ENCODE data around the gene PCDHA9.

DNA sequence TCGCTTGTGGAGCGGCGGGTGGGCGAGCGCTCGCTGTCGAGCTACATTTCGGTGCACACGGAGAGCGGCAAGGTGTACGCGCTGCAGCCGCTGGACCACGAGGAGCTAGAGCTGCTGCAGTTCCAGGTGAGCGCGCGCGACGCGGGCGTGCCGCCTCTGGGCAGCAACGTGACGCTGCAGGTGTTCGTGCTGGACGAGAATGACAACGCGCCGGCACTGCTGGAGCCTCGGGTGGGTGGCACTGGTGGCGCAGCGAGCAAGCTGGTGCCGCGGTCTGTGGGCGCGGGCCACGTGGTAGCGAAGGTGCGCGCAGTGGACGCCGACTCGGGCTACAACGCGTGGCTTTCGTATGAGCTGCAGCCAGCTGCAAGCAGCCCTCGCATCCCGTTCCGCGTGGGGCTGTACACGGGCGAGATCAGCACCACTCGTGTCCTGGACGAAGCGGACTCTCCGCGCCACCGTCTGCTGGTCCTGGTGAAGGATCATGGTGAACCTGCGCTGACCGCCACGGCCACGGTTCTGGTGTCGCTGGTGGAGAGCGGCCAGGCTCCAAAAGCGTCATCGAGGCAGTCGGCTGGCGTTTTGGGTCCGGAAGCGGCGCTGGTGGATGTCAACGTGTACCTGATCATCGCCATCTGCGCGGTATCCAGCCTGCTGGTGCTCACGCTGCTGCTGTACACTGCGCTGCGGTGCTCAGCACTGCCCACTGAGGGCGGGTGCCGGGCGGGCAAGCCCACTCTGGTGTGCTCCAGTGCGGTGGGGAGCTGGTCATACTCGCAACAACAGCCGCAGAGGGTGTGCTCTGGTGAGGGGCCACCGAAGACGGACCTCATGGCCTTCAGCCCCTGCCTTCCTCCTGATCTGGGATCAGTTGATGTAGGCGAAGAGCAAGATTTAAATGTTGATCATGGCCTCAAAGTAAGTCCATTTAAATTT, 5.1 kb upstream of the PCDHA9 start:
- TF ChIP-seq, protein P1, sequence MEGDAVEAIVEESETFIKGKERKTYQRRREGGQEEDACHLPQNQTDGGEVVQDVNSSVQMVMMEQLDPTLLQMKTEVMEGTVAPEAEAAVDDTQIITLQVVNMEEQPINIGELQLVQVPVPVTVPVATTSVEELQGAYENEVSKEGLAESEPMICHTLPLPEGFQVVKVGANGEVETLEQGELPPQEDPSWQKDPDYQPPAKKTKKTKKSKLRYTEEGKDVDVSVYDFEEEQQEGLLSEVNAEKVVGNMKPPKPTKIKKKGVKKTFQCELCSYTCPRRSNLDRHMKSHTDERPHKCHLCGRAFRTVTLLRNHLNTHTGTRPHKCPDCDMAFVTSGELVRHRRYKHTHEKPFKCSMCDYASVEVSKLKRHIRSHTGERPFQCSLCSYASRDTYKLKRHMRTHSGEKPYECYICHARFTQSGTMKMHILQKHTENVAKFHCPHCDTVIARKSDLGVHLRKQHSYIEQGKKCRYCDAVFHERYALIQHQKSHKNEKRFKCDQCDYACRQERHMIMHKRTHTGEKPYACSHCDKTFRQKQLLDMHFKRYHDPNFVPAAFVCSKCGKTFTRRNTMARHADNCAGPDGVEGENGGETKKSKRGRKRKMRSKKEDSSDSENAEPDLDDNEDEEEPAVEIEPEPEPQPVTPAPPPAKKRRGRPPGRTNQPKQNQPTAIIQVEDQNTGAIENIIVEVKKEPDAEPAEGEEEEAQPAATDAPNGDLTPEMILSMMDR (conservative IDR thresholded peaks at IDR 0.05; ENCODE audit: low read depth, low read length) = no peak
- no peak for TF ChIP-seq EZH2phosphoT487 (IDR thresholded peaks at IDR 0.05; ENCODE audit: borderline replicate concordance, low read length)
